ENCODE data around the gene PPP2R2B. TPM values are rescaled to one million over a fixed set of nuclear protein-coding genes. Genes with fewer than 3 reads are reported as not detected.

Gene PPP2R2B
- total RNA-seq, 1 donor from 2014 or later: 10.0 TPM

GRCh38 chr5:146796144-146796543 lies 82.4 kb downstream of the PPP2R2B start:
- no peaks in the 10 kb centered on the region for H3K36me3 ChIP-seq
- H3K4me3 ChIP-seq: no peak overlapping the region
- no peak for DNase-seq (ENCODE audit: low spot score in 2 of 2)
- TF ChIP-seq CTCF (IDR thresholded peaks at IDR 0.05): no peak
- no peaks in the 10 kb centered on the region for H3K27me3 ChIP-seq
- intact Hi-C loops (cut with DNase I): loop anchor here (5.0 to 10.0 kb wide), 3 partner anchors 81 to 169 kb away; partner anchors contain the start of gene PPP2R2B
- no peaks in the 10 kb centered on the region for H3K9me3 ChIP-seq
- peak overlapping the region; percentile 69 for H3K27ac ChIP-seq
- H3K4me1 ChIP-seq: peaks cover 6 to 40% of the 10 kb centered on the region in 2 donors

- peak overlapping the region in 1 of 2 donors; percentile 17 for H3K4me3 ChIP-seq
- H3K4me1 ChIP-seq: peaks cover 6 to 40% of the 10 kb centered on the region in 2 donors
- H3K27ac ChIP-seq: peak overlapping the region; percentile 50 to 60
- intact Hi-C loops (cut with DNase I): loop anchor here (5.0 to 10.0 kb wide), 4 partner anchors 67 to 170 kb away; partner anchors contain the start of gene PPP2R2B
- DNase-seq (ENCODE audit: low spot score in 2 of 2): no peak
- no peaks in the 10 kb centered on the region for H3K36me3 ChIP-seq
- no peaks in the 10 kb centered on the region for H3K27me3 ChIP-seq
- no peaks in the 10 kb centered on the region for H3K9me3 ChIP-seq
- no peak for TF ChIP-seq CTCF (IDR thresholded peaks at IDR 0.05)
These were observed 84.1 kb downstream of the PPP2R2B start for GRCh38 chr5:146794326-146795029.

GRCh38 chr5:146793709-146794108 lies 84.8 kb downstream of the PPP2R2B start:
- TF ChIP-seq CTCF (IDR thresholded peaks at IDR 0.05): no peak
- no peaks in the 10 kb centered on the region for H3K36me3 ChIP-seq
- peak overlapping the region; percentile 48 to 60 for H3K27ac ChIP-seq
- no peaks in the 10 kb centered on the region for H3K27me3 ChIP-seq
- H3K9me3 ChIP-seq: no peaks in the 10 kb centered on the region
- no peak for DNase-seq (ENCODE audit: low spot score in 2 of 2)
- peaks cover 6 to 40% of the 10 kb centered on the region in 2 donors for H3K4me1 ChIP-seq
- intact Hi-C loops (cut with DNase I): loop anchor here (5.0 to 10.0 kb wide), 2 partner anchors 66 to 171 kb away; no protein-coding TSS in a partner anchor
- H3K4me3 ChIP-seq: no peak overlapping the region

GRCh38 chr5:146791471-146791870 lies 87.1 kb downstream of the PPP2R2B start:
- no peak overlapping the region for H3K27ac ChIP-seq
- H3K27me3 ChIP-seq: no peaks in the 10 kb centered on the region
- no peak for TF ChIP-seq CTCF (IDR thresholded peaks at IDR 0.05)
- no peak for DNase-seq (ENCODE audit: low spot score in 2 of 2)
- no peaks in the 10 kb centered on the region for H3K36me3 ChIP-seq
- H3K4me3 ChIP-seq: no peak overlapping the region
- peaks cover 6 to 28% of the 10 kb centered on the region in 2 donors for H3K4me1 ChIP-seq
- no peaks in the 10 kb centered on the region for H3K9me3 ChIP-seq
- intact Hi-C loops (cut with DNase I): loop anchor here (5.0 to 10.0 kb wide), 2 partner anchors 64 to 173 kb away; no protein-coding TSS in a partner anchor

GRCh38 chr5:146789712-146790653 lies 88.6 kb downstream of the PPP2R2B start:
- no peaks in the 10 kb centered on the region for H3K9me3 ChIP-seq
- no peak overlapping the region for H3K27ac ChIP-seq
- peaks cover 2 to 13% of the 10 kb centered on the region in 2 donors for H3K4me1 ChIP-seq
- no peak overlapping the region for H3K4me3 ChIP-seq
- intact Hi-C loops (cut with DNase I): loop anchor here (5.0 to 10.0 kb wide), 3 partner anchors 42 to 175 kb away; no protein-coding TSS in a partner anchor
- no peak for DNase-seq (ENCODE audit: low spot score in 2 of 2)
- no peaks in the 10 kb centered on the region for H3K36me3 ChIP-seq
- no peaks in the 10 kb centered on the region for H3K27me3 ChIP-seq
- no peak for TF ChIP-seq CTCF (IDR thresholded peaks at IDR 0.05)

Measured in ascending aorta (tissue), 2 donors.